ENCODE data around the gene REPS2.

The REPS2 gene

DNA sequence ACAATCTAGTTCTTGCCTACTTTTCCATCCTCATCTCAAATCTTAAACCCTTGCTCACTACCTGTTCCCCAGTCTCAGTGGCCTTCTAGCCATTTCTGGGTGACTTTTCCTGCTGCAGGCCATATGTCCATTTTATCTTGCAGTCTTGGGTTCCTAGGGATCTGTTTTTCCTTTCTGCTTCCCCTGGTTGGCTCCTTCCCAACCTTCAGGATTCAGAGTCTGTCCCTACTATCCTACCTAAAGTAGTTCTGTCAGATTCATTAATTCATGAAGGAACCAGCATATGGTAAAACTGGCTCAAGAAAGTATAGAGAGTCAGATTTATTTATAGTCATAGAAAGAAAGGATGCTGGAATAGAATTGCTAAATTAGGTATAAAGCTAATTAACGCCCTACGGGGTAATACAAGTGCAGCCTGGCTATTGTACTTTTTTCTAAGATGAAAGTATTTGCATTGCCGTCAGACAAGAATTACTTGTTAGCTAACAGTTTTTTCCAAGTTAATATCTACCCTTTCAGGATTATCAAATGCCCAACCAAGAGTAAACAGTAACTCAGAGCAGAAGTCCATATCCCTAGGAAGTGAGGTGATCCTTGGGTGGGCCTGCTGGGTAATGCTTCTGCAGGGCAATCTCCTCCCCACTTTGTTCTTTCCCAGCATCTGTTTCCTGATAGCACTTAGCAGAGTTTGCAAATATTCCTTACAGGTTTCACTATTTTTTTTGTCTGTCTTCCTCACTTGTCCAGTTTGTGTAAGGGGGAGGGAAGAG lies 63.6 kb downstream of the REPS2 start:
- DNase-seq (ENCODE audit: insufficient read length, low spot score): no peak
- TF ChIP-seq PAX5 (IDR thresholded peaks at IDR 0.05; ENCODE audit: insufficient read depth, low read length, severe bottlenecking) (no peak), POLR2AphosphoS5 (IDR thresholded peaks at IDR 0.05; ENCODE audit: low read depth, low read length) (no peak), POLR2A (IDR thresholded peaks at IDR 0.05; ENCODE audit: low read depth, low read length) (no peak), TAF1 (IDR thresholded peaks at IDR 0.05; ENCODE audit: low read depth, low read length) (no peak), POU2F2 (IDR thresholded peaks at IDR 0.05; ENCODE audit: low read depth, low read length) (no peak), SPI1 (IDR thresholded peaks at IDR 0.05; ENCODE audit: low read depth, low read length) (no peak)
- no peak for FAIRE-seq

DNA sequence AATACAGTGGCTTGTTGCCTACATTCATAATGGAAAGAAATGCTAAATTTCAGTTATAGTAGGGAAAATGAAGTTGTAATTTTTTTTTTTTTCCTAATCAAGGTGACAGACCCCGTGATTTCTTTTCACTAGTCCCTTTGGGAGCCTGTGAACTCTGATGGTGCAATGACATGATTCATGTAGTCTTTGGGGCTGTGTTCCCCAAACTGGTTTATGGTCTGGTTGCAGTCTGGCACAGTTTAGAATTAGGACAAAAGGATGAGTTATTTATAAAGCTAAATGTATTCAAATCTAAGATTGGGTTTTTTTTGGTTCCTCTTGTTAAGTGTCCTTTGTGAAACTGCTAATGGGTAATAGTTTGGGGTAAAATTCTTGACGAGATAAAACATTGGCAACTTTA lies 66.0 kb downstream of the REPS2 start:
- TF ChIP-seq POU2F2 (IDR thresholded peaks at IDR 0.05; ENCODE audit: low read depth, low read length) (no peak), PAX5 (IDR thresholded peaks at IDR 0.05; ENCODE audit: insufficient read depth, low read length, severe bottlenecking) (no peak), POLR2A (IDR thresholded peaks at IDR 0.05; ENCODE audit: low read depth, low read length) (no peak), POLR2AphosphoS5 (IDR thresholded peaks at IDR 0.05; ENCODE audit: low read depth, low read length) (no peak), TAF1 (IDR thresholded peaks at IDR 0.05; ENCODE audit: low read depth, low read length) (no peak), SPI1 (IDR thresholded peaks at IDR 0.05; ENCODE audit: low read depth, low read length) (no peak)
- no peak for FAIRE-seq
- DNase-seq (ENCODE audit: insufficient read length, low spot score): no peak

DNA sequence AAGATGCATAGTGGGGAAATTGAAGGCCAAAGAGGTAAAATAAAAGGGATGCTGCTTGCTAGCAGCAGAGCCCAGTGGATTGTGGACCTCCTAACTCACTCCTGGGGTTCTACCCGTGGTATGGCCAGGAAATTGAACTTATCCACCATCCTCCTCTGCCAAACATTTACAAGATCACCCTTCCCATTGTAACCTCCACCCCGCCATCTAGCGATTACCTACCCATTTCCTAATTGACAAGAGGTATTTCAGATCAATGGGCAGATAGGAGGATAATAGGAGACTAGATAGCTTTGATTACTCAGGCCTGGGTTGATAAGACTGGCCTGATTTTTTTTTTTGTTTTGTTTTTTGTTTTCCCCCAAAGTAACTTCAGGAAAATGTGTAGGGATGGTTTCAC lies 67.8 kb downstream of the REPS2 start:
- DNase-seq (ENCODE audit: insufficient read length, low spot score): no peak
- TF ChIP-seq TAF1 (IDR thresholded peaks at IDR 0.05; ENCODE audit: low read depth, low read length) (no peak), PAX5 (IDR thresholded peaks at IDR 0.05; ENCODE audit: insufficient read depth, low read length, severe bottlenecking) (no peak), POU2F2 (IDR thresholded peaks at IDR 0.05; ENCODE audit: low read depth, low read length) (no peak), POLR2AphosphoS5 (IDR thresholded peaks at IDR 0.05; ENCODE audit: low read depth, low read length) (no peak), POLR2A (IDR thresholded peaks at IDR 0.05; ENCODE audit: low read depth, low read length) (no peak), SPI1 (IDR thresholded peaks at IDR 0.05; ENCODE audit: low read depth, low read length) (no peak)
- FAIRE-seq: no peak

DNA sequence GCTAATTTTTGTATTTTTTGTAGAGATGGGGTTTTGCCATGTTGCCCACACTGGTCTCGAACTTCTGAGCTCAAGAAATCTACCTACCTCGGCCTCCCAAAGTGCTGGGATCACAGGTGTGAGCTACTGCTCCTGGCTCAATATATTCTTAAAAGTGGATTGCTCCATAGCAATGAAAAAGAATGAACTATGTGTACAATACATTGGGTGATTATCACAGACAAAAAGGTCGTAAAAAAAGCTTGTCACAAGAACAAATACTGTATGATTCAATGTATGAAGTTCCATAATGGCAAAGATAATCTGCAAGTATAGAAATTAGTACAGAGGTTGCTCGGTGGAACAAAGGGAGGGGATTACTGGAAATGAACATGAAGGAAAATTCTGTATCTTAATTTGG lies 70.7 kb downstream of the REPS2 start:
- TF ChIP-seq POLR2A (IDR thresholded peaks at IDR 0.05; ENCODE audit: low read depth, low read length): no peak
- TF ChIP-seq POLR2AphosphoS5 (IDR thresholded peaks at IDR 0.05; ENCODE audit: low read depth, low read length): no peak
- no peak for TF ChIP-seq PAX5 (IDR thresholded peaks at IDR 0.05; ENCODE audit: insufficient read depth, low read length, severe bottlenecking)
- TF ChIP-seq SPI1 (IDR thresholded peaks at IDR 0.05; ENCODE audit: low read depth, low read length): no peak
- TF ChIP-seq TAF1 (IDR thresholded peaks at IDR 0.05; ENCODE audit: low read depth, low read length): no peak
- no peak for TF ChIP-seq POU2F2 (IDR thresholded peaks at IDR 0.05; ENCODE audit: low read depth, low read length)
- FAIRE-seq: no peak
- no peak for DNase-seq (ENCODE audit: insufficient read length, low spot score)

DNA sequence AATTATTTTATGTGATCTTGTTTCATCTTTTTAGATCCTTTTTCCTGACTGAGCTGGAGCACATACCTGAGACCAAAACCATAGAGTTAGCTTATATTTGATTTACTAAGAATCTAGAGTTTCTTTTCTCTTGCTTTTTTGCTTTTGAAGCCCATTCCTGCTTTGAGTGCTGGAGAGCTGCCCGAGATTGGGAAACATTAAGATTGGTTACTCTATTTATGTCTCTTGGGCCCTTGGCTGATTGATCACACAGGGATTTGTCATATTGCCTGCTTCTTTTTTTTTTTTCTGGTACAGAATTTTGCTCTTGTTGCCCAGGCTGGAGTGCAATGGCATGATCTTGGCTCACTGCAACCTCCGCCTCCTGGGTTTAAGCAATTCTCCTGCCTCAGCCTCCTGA lies 73.9 kb downstream of the REPS2 start:
- DNase-seq (ENCODE audit: insufficient read length, low spot score) (no peak), FAIRE-seq (no peak)

DNA sequence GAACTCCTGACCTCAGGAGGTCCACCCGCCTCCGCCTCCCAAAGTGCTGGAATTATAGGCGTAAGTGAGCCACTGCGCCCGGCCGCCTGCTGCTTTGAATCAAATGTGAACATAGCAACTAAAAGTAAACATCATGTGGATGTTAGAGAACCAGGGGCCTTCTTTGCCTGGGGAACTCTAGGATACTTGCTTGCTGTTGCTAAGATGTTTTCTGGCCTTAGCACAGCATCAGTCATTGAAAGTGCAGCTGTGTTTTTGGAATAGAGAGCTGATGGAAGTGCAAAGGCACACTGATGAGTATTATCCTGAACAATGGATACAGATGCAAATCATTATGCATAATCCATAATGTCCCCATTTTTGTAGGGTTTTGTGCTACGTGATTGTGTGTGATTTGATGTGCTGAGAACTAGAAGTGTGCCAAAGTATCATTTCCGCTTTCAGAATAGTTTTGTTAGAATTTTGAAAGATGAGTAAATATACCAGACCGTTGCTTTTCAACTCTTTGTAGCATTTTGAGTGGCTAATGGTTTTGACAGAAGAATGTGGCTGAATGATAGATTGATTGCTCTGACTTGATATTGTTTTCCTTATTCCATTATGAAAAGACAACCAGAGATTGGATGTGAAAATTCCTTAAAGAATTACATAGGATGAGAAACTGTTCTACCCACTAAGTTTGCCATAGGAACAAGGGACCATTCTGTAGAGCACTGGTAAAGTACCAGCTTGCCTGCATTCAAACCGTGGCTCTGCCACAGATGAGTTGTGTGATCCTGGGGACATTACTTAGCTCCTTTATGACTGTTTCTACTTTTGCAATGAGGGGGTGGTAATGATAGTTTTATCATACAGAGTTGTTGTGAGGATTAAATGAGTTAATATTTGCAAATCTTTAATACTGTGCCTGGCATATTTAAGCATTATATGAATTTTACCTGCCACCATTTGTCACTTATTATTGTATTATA lies 74.7 kb downstream of the REPS2 start:
- peak; percentile 70 for FAIRE-seq
- no peak for DNase-seq (ENCODE audit: insufficient read length, low spot score)
- TF ChIP-seq POLR2AphosphoS5 (IDR thresholded peaks at IDR 0.05; ENCODE audit: low read depth, low read length) (no peak), TAF1 (IDR thresholded peaks at IDR 0.05; ENCODE audit: low read depth, low read length) (no peak), SPI1 (IDR thresholded peaks at IDR 0.05; ENCODE audit: low read depth, low read length) (no peak), POLR2A (IDR thresholded peaks at IDR 0.05; ENCODE audit: low read depth, low read length) (no peak), PAX5 (IDR thresholded peaks at IDR 0.05; ENCODE audit: insufficient read depth, low read length, severe bottlenecking) (no peak), POU2F2 (IDR thresholded peaks at IDR 0.05; ENCODE audit: low read depth, low read length) (no peak)

More for the DNA sequence above, 73.9 kb downstream of the REPS2 start:
- TF ChIP-seq PAX5 (IDR thresholded peaks at IDR 0.05; ENCODE audit: insufficient read depth, low read length, severe bottlenecking) (no peak), POU2F2 (IDR thresholded peaks at IDR 0.05; ENCODE audit: low read depth, low read length) (no peak), TAF1 (IDR thresholded peaks at IDR 0.05; ENCODE audit: low read depth, low read length) (no peak), POLR2A (IDR thresholded peaks at IDR 0.05; ENCODE audit: low read depth, low read length) (no peak), SPI1 (IDR thresholded peaks at IDR 0.05; ENCODE audit: low read depth, low read length) (no peak), POLR2AphosphoS5 (IDR thresholded peaks at IDR 0.05; ENCODE audit: low read depth, low read length) (no peak)

DNA sequence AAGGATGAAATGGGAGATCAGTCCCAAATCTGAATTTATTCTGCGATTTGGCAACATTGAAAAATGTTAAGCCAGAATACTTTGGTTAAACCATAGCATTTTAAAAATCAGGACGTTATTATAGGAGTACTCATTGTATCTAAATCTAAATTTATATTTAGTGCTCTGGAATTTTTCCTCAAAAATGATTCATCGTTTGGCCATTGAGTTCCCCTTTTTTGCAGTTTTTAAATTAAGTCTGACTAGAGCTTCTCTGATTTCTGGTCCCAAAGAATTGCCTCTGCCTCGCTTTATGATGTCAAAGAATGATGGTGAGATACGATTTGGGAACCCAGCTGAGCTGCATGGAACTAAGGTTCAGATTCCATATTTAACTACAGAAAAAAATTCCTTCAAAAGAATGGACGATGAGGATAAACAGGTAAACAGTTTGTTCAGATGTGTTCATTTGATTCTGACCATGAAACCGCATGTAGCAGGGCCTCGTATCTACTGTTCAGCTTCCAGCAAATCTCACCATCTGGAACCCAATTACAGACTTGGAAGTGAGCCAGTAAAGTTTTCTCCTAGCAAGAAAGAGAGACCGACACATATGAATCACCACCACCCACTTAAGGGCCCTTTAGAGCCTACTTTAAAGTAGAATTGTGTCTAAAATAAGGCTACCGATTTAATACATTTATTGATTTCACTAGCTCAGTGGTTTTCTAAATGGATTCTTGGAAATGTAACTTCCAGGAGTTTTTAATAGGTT lies 75.6 kb downstream of the REPS2 start:
- no peak for DNase-seq (ENCODE audit: insufficient read length, low spot score)
- FAIRE-seq: no peak
- no peak for TF ChIP-seq POLR2A (IDR thresholded peaks at IDR 0.05; ENCODE audit: low read depth, low read length)
- TF ChIP-seq TAF1 (IDR thresholded peaks at IDR 0.05; ENCODE audit: low read depth, low read length): no peak
- TF ChIP-seq PAX5 (IDR thresholded peaks at IDR 0.05; ENCODE audit: insufficient read depth, low read length, severe bottlenecking): no peak
- TF ChIP-seq SPI1 (IDR thresholded peaks at IDR 0.05; ENCODE audit: low read depth, low read length): no peak
- no peak for TF ChIP-seq POLR2AphosphoS5 (IDR thresholded peaks at IDR 0.05; ENCODE audit: low read depth, low read length)
- TF ChIP-seq POU2F2 (IDR thresholded peaks at IDR 0.05; ENCODE audit: low read depth, low read length): no peak

DNA sequence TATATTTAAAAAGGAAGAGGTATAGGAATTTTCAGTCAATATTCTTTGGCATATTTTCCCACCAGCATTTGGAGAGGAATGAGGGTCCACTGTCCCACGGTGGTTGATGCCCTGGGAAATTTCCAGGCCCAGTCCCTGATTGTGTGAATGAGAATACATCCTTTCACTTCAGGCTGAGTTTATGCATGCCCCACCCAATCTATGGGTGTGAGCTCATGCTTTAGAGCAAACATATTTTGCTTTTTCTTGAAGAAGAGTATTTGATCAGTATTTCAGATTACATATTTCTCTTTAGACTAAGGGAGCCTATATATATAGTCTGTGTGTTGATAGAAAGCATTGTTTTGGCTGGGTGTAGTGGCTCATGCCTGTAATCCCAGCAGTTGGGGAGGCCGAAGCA lies 77.2 kb downstream of the REPS2 start:
- no peak for TF ChIP-seq TAF1 (IDR thresholded peaks at IDR 0.05; ENCODE audit: low read depth, low read length)
- no peak for TF ChIP-seq SPI1 (IDR thresholded peaks at IDR 0.05; ENCODE audit: low read depth, low read length)
- TF ChIP-seq PAX5 (IDR thresholded peaks at IDR 0.05; ENCODE audit: insufficient read depth, low read length, severe bottlenecking): no peak
- TF ChIP-seq POLR2AphosphoS5 (IDR thresholded peaks at IDR 0.05; ENCODE audit: low read depth, low read length): no peak
- no peak for TF ChIP-seq POU2F2 (IDR thresholded peaks at IDR 0.05; ENCODE audit: low read depth, low read length)
- TF ChIP-seq POLR2A (IDR thresholded peaks at IDR 0.05; ENCODE audit: low read depth, low read length): no peak
- no peak for FAIRE-seq
- no peak for DNase-seq (ENCODE audit: insufficient read length, low spot score)

Data from GM12891 (cell line).